ENCODE data around the gene CCDC198. TPM values are rescaled to one million over a fixed set of nuclear protein-coding genes. Genes with fewer than 3 reads are reported as not detected.

Gene CCDC198
- total RNA-seq, 4 donors from 2014 or later, result not detected

- Histone ChIP-seq H3K4me3 (replicated peaks in 1 of 3) (no peak overlapping the region), H3K36me3 (no peaks in the 10 kb centered on the region), H3K9me3 (no peaks in the 10 kb centered on the region), H3K27me3 (no peaks in the 10 kb centered on the region), H3K4me1 (no peaks in the 10 kb centered on the region), H3K27ac (no peak overlapping the region)
- no peak for TF ChIP-seq POLR2A (IDR thresholded peaks at IDR 0.05)
- TF ChIP-seq, protein P1, sequence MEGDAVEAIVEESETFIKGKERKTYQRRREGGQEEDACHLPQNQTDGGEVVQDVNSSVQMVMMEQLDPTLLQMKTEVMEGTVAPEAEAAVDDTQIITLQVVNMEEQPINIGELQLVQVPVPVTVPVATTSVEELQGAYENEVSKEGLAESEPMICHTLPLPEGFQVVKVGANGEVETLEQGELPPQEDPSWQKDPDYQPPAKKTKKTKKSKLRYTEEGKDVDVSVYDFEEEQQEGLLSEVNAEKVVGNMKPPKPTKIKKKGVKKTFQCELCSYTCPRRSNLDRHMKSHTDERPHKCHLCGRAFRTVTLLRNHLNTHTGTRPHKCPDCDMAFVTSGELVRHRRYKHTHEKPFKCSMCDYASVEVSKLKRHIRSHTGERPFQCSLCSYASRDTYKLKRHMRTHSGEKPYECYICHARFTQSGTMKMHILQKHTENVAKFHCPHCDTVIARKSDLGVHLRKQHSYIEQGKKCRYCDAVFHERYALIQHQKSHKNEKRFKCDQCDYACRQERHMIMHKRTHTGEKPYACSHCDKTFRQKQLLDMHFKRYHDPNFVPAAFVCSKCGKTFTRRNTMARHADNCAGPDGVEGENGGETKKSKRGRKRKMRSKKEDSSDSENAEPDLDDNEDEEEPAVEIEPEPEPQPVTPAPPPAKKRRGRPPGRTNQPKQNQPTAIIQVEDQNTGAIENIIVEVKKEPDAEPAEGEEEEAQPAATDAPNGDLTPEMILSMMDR (IDR thresholded peaks at IDR 0.05), result peak; percentile 43 to 72 (median 58)
- 31 to 37% methylated on average over 3 of the region's 3 CpGs for WGBS, 2 donors
- peak in 1 of 2 donors; percentile 5 for DNase-seq
- intact Hi-C loops (cut with DNase I), result loop anchor here (5.0 kb wide), 1 partner anchor 580 kb away; no protein-coding TSS in a partner anchor
Observed at GRCh38 chr14:57486767-57487379, 6.8 kb downstream of the CCDC198 start.

DNA sequence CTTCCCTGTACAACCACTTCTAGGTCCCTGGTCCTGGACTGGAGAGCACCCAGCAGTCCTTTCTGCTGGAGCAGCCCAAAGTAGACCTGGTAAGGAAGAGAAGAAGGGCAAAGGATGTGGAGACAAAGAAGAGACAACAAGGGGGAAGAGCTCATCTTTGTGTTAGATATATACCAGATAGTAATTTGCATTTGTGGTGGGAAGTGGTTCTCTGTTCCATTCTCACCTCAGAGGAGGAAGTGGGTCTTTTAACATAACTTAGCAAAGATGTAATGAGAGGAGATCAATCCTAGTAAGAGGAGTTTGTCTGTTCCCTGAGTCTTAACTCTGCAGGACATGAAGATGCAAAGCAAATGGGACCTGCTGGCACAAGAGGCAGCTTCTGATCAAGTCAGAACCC lies 8.0 kb downstream of the CCDC198 start:
- Histone ChIP-seq H3K27me3 (no peaks in the 10 kb centered on the region), H3K9me3 (no peaks in the 10 kb centered on the region), H3K36me3 (no peaks in the 10 kb centered on the region), H3K4me3 (replicated peaks in 1 of 3) (no peak overlapping the region), H3K4me1 (no peaks in the 10 kb centered on the region), H3K27ac (no peak overlapping the region)
- intact Hi-C loops (cut with DNase I), result loop anchor here (5.0 kb wide), 1 partner anchor 582 kb away; no protein-coding TSS in a partner anchor
- no peak for DNase-seq
- TF ChIP-seq POLR2A (IDR thresholded peaks at IDR 0.05), result no peak
- TF ChIP-seq, protein P1 (IDR thresholded peaks at IDR 0.05), result no peak

DNA sequence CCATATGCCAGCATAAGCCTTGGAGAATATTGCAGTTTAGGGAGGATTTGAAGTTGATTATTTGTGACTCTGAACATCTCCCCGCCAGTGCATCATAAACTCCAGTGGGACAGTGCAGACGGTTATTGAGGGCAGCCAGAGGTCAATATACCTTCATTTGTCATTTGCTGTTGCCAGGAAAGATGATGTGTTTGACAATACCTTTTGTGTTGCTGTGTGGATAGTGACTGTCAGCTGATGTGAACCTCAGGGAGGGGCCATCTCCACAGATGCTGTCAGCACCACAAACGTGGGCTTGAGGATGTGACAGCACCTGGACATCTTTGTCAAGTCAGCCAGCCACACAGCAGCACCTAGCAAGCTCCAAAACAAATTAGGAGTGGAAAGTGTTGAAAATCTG lies 11.5 kb downstream of the CCDC198 start:
- H3K4me3 ChIP-seq (replicated peaks in 1 of 3), result no peak overlapping the region
- no peaks in the 10 kb centered on the region for H3K36me3 ChIP-seq
- no peak for TF ChIP-seq POLR2A (IDR thresholded peaks at IDR 0.05)
- TF ChIP-seq, protein P1 (IDR thresholded peaks at IDR 0.05), result no peak
- no peaks in the 10 kb centered on the region for H3K27me3 ChIP-seq
- 61 to 65% methylated on average over 3 of the region's 3 CpGs for WGBS, 2 donors
- intact Hi-C loops (cut with DNase I), result no loop called here
- peaks cover 13 to 14% of the 10 kb centered on the region in 2 donors for H3K4me1 ChIP-seq
- H3K27ac ChIP-seq, result no peak overlapping the region
- no peak for DNase-seq
- H3K9me3 ChIP-seq, result no peaks in the 10 kb centered on the region

GRCh38 chr14:57480051-57480450 lies 13.6 kb downstream of the CCDC198 start:
- DNase-seq, result no peak
- WGBS, 2 donors, result 88 to 95% methylated on average over 1 of the region's 1 CpG
- Histone ChIP-seq H3K36me3 (no peaks in the 10 kb centered on the region), H3K27me3 (no peaks in the 10 kb centered on the region), H3K4me1 (peaks cover 13 to 14% of the 10 kb centered on the region in 2 donors), H3K4me3 (replicated peaks in 1 of 3) (no peak overlapping the region), H3K9me3 (no peaks in the 10 kb centered on the region), H3K27ac (no peak overlapping the region)
- TF ChIP-seq, protein P1 (IDR thresholded peaks at IDR 0.05), result no peak
- no peak for TF ChIP-seq POLR2A (IDR thresholded peaks at IDR 0.05)
- intact Hi-C loops (cut with DNase I), result no loop called here

DNA sequence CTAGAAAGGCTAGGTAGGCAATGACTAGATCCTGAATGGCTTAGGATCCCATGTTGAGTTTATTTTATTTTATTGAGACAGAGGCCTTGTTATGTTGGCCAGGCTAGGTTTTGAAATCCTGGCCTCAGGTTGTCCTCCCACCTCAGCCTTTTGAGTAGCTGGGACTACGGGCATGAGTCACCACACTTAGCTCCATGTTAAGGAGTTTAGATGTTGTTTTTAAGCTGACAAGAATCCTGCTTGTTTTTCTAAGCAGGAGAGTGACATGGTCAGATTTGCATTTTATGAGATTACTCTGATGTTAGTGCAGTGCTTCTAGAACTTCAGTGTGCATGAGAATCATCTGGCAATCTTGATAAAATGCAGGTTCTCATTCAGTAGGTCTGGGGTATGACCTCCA lies 14.5 kb downstream of the CCDC198 start:
- peak overlapping the region in 2 of 3 donors; percentile 18 to 63 for H3K27ac ChIP-seq
- no peaks in the 10 kb centered on the region for H3K9me3 ChIP-seq
- 6 to 30% methylated on average over 1 of the region's 1 CpG for WGBS, 2 donors
- H3K27me3 ChIP-seq, result no peaks in the 10 kb centered on the region
- intact Hi-C loops (cut with DNase I), result no loop called here
- H3K4me1 ChIP-seq, result peaks cover 13 to 14% of the 10 kb centered on the region in 2 donors
- no peak overlapping the region for H3K4me3 ChIP-seq (replicated peaks in 1 of 3)
- no peak for TF ChIP-seq POLR2A (IDR thresholded peaks at IDR 0.05)
- TF ChIP-seq, protein P1 (IDR thresholded peaks at IDR 0.05), result no peak
- H3K36me3 ChIP-seq, result no peaks in the 10 kb centered on the region
- DNase-seq, result peak; percentile 62 to 73

All from thyroid gland (tissue), 4 donors.